ENCODE measurements around the gene STXBP3. TPM values are rescaled to one million over a fixed set of nuclear protein-coding genes. Genes with fewer than 3 reads are reported as not detected.

The STXBP3 gene
- total and polyA plus RNA-seq, 2 donors (not counting 3 experiments of a cell fraction or from before 2014, with no cell fraction given) = 9.4 to 44.1 TPM

DNA sequence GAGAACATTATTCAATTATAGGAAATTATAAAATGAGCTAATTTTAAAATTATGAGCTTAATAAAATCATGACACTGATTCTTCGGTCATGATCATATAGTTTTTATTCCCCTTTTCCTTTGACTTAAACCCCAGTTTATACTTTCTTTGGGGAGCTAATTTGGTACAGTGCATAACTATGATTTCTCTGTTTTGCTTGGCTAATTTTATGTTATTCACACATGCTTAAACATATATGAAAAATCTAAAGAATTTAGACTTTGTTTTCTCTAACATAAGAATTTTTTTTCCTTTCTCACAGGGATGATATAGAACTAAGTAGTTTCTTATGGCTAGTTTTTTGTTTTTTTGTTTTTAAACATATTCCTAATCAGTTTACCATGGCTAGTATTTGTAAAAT lies 52.5 kb downstream of the STXBP3 start:
- POLR2A ChIA-PET = no interaction called here

More for the DNA sequence above, 52.5 kb downstream of the STXBP3 start:
- H3K9me1 ChIP-seq (replicated peaks; ENCODE audit: control insufficient read depth, extremely low read depth, insufficient read depth, low read length) = no peaks in the 10 kb centered on the region
- FAIRE-seq = no peak
- no peak overlapping the region for H3K27ac ChIP-seq (ENCODE audit: insufficient read depth, low read depth, low read length)
- no peaks in the 10 kb centered on the region for H4K20me1 ChIP-seq (replicated peaks; ENCODE audit: control insufficient read depth, extremely low read depth, insufficient read depth, low read length)
- no peak for DNase-seq (ENCODE audit: low read depth, low spot score)
- no peak overlapping the region for H3K4me3 ChIP-seq (replicated peaks in 1 of 3; ENCODE audit: insufficient read depth in 1 of 3, low read depth in 1 of 3, low read length in 3 of 3)
- peaks cover 16% of the 10 kb centered on the region for H3K4me1 ChIP-seq (ENCODE audit: control insufficient read depth, extremely low read depth, insufficient read depth, low read length)
- dilution Hi-C loops (cut with MboI; ENCODE audit: extremely low pct_ligation_motif_present, low sequenced_read_pairs) = no loop called here
- no peak overlapping the region for H3K4me2 ChIP-seq (ENCODE audit: insufficient read depth, low read length)
- H3K79me2 ChIP-seq (ENCODE audit: control insufficient read depth, insufficient read depth, low read length) = no peaks in the 10 kb centered on the region
- H3K9me3 ChIP-seq (replicated peaks; ENCODE audit: control insufficient read depth, insufficient read depth, low read length) = no peaks in the 10 kb centered on the region
- H3K36me3 ChIP-seq (ENCODE audit: control insufficient read depth in 2 of 2, extremely low read depth in 1 of 2, insufficient read depth in 2 of 2, low read length in 2 of 2) = peaks cover 14 to 17% of the 10 kb centered on the region in 2 experiments
- intact Hi-C loops (cut with micrococcal nuclease) = no loop called here
- no peak overlapping the region for H2AFZ ChIP-seq (ENCODE audit: low read depth, low read length)
- H3K9ac ChIP-seq (replicated peaks; ENCODE audit: extremely low read depth, insufficient read depth, low read length) = no peak overlapping the region
- no peak for TF ChIP-seq POLR2AphosphoS5 (IDR thresholded peaks at IDR 0.05; ENCODE audit: insufficient read depth, low read depth, low read length)
- TF ChIP-seq JUN (IDR thresholded peaks at IDR 0.05; ENCODE audit: borderline replicate concordance, insufficient read depth, insufficient read length, low read depth) = no peak
- TF ChIP-seq MYC (IDR thresholded peaks at IDR 0.05; ENCODE audit: low read depth, low read length) = no peak
- TF ChIP-seq EZH2 (IDR thresholded peaks at IDR 0.05; ENCODE audit: borderline replicate concordance, low read depth, low read length, severe bottlenecking) = no peak
- no peak for TF ChIP-seq GATA2 (IDR thresholded peaks at IDR 0.05; ENCODE audit: insufficient read depth, insufficient read length, low read depth, low read length)
- no peak for TF ChIP-seq POLR2A (IDR thresholded peaks at IDR 0.05; ENCODE audit: low read depth, low read length)
- TF ChIP-seq, protein P1, sequence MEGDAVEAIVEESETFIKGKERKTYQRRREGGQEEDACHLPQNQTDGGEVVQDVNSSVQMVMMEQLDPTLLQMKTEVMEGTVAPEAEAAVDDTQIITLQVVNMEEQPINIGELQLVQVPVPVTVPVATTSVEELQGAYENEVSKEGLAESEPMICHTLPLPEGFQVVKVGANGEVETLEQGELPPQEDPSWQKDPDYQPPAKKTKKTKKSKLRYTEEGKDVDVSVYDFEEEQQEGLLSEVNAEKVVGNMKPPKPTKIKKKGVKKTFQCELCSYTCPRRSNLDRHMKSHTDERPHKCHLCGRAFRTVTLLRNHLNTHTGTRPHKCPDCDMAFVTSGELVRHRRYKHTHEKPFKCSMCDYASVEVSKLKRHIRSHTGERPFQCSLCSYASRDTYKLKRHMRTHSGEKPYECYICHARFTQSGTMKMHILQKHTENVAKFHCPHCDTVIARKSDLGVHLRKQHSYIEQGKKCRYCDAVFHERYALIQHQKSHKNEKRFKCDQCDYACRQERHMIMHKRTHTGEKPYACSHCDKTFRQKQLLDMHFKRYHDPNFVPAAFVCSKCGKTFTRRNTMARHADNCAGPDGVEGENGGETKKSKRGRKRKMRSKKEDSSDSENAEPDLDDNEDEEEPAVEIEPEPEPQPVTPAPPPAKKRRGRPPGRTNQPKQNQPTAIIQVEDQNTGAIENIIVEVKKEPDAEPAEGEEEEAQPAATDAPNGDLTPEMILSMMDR (IDR thresholded peaks at IDR 0.05; ENCODE audit: extremely low read depth in 1 of 2, insufficient read depth in 1 of 2, low read depth in 1 of 2, low read length in 2 of 2) = no peak
- no peak for TF ChIP-seq FOS (IDR thresholded peaks at IDR 0.05; ENCODE audit: borderline replicate concordance, insufficient read depth, low read length)
- TF ChIP-seq, protein P2, sequence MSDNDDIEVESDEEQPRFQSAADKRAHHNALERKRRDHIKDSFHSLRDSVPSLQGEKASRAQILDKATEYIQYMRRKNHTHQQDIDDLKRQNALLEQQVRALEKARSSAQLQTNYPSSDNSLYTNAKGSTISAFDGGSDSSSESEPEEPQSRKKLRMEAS (IDR thresholded peaks at IDR 0.05; ENCODE audit: insufficient read depth, insufficient read length) = no peak
- H3K27me3 ChIP-seq (ENCODE audit: control insufficient read depth in 2 of 2, insufficient read depth in 2 of 2, low read length in 2 of 2) = no peaks in the 10 kb centered on the region
- no TSS peak for BruUV-seq (replicated peaks)
- CTCF ChIA-PET = interaction anchor here (0.7 to 1.2 kb wide), 3 partner anchors 19 to 99 kb away, joined by 3 read pairs; no protein-coding TSS in a partner anchor
